Fibroblast of villous mesenchyme (primary cell): Measurements from ENCODE around the gene AUTS2. TPM values are rescaled to one million over a fixed set of nuclear protein-coding genes. Genes with fewer than 3 reads are reported as not detected.

Experiments used
- DNase-seq: peaks from one replicate; pipeline ENCODE4 v3.0.0-alpha.2; 2010; ENCODE audit warnings: low read depth
- H3K4me3 ChIP-seq: 2 replicates; pipeline ENCODE4 v1.5.1; 2011; ENCODE audit warnings: low read depth, mild to moderate bottlenecking, low read length
- total RNA-seq: library from RNA; depleted of rRNA; stranded (reverse); fragments of >200 nt; gene quantifications from 2 replicates; pipeline ENCODE4 v1.2.3, GENCODE V29; 2012
- TF ChIP-seq, protein P1 (sequence below): IDR thresholded peaks from 2 replicates; pipeline ENCODE4 v1.5.1; 2012; ENCODE audit warnings: low read depth, mild to moderate bottlenecking, low read length; ENCODE audit not compliant: insufficient read depth

Gene AUTS2
- total RNA-seq, 1 donor: 3.9 TPM

DNA sequence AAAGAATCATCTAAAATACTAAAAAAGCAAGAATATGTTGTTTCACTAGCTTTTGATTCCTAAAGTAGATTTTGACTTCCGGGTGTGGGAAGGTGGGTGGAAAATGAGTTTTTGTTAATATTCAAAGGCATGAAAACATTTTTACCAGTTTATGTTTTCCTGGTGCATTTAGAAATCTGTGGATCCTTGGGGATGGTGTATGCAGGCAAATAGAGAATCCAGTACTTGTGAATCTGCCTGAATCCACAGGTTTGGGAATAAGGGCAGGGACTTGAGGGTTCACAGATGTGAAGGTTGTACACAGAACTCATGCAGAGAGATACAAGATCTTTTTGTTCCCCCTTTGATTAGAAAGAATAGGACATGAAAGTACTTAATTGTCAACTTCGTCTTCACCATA is 22.4 kb downstream of the AUTS2 start:
- DNase-seq: no peak
- TF ChIP-seq, protein P1, sequence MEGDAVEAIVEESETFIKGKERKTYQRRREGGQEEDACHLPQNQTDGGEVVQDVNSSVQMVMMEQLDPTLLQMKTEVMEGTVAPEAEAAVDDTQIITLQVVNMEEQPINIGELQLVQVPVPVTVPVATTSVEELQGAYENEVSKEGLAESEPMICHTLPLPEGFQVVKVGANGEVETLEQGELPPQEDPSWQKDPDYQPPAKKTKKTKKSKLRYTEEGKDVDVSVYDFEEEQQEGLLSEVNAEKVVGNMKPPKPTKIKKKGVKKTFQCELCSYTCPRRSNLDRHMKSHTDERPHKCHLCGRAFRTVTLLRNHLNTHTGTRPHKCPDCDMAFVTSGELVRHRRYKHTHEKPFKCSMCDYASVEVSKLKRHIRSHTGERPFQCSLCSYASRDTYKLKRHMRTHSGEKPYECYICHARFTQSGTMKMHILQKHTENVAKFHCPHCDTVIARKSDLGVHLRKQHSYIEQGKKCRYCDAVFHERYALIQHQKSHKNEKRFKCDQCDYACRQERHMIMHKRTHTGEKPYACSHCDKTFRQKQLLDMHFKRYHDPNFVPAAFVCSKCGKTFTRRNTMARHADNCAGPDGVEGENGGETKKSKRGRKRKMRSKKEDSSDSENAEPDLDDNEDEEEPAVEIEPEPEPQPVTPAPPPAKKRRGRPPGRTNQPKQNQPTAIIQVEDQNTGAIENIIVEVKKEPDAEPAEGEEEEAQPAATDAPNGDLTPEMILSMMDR: no peak
- H3K4me3 ChIP-seq: no peak overlapping the region

- TF ChIP-seq, protein P1: no peak
- H3K4me3 ChIP-seq: no peak overlapping the region
- DNase-seq: no peak
Observed at GRCh38 chr7:69622014-69622835, 23.9 kb downstream of the AUTS2 start.

- TF ChIP-seq, protein P1: no peak
- DNase-seq: no peak
- H3K4me3 ChIP-seq: no peak overlapping the region
Observed at GRCh38 chr7:69622960-69623359, 24.7 kb downstream of the AUTS2 start.

- TF ChIP-seq, protein P1: no peak
- no peak for DNase-seq
- no peak overlapping the region for H3K4me3 ChIP-seq
Observed at GRCh38 chr7:69624435-69625230, 26.4 kb downstream of the AUTS2 start.

DNA sequence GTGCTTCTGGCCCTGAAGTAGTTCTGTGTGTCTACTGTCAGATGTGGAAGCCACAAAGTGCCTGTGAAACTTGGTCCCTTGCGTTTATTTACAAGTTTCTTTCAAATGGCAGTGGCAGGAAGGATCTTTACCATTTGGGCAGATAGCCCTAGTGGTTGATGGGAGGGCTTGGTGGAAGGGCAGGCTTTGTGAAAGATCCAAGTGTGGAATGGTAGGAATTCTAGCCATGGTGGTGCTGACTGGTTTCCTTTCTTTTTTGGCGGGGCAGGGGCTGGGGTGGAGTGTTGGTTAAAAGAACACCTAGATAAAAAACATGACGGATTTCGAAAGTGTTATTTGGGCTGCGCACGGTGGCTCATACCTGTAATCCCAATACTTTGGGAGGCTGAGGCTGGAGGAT is 27.0 kb downstream of the AUTS2 start:
- DNase-seq: no peak
- TF ChIP-seq, protein P1: no peak
- no peak overlapping the region for H3K4me3 ChIP-seq

- no peak overlapping the region for H3K4me3 ChIP-seq
- no peak for DNase-seq
- TF ChIP-seq, protein P1: no peak
Observed at GRCh38 chr7:69625798-69626197, 27.5 kb downstream of the AUTS2 start.
